PC-3 (cell line): ENCODE data around the gene GPR156. TPM values are rescaled to one million over a fixed set of nuclear protein-coding genes. Genes with fewer than 3 reads are reported as not detected.

Source experiments
- ATAC-seq: fragments of 200-7000 bp; cut with Tn5 transposase; 2 replicates; pipeline ENCODE4 v1.9.1; 2020; ENCODE audit warnings: mild to moderate bottlenecking, moderate library complexity
- BruUV-seq: library from RNA; stranded (reverse); fragments of 400-500 nt; replicated peaks from 2 replicates; lab custom pipeline; 2021; lab: Mats Ljungman, UMichigan
- CTCF ChIA-PET: fragments of 300-600 bp; sonication (Branson Sonifier 250); formaldehyde crosslinking; loops from one replicate; lab custom pipeline; 2022; ENCODE audit warnings: antibody characterized with exemption; lab: Charles Lee
- POLR2A ChIA-PET: fragments of 300-600 bp; sonication (Branson Sonifier 250); formaldehyde crosslinking; loops from one replicate; lab custom pipeline; 2022; ENCODE audit warnings: antibody characterized with exemption; ENCODE audit not compliant: unreplicated experiment; lab: Charles Lee
- DNase-seq: peaks from one replicate; pipeline ENCODE4 v3.0.0-alpha.2; 2015
- H2AFZ ChIP-seq: fragments of 300-600 bp; sonication (generic); 2 replicates; pipeline ENCODE4 v1.6.0; 2016; ENCODE audit warnings: antibody characterized with exemption, low read length
- H3F3A ChIP-seq: fragments of 300-600 bp; sonication (generic); one replicate; pipeline ENCODE4 v1.6.0; 2017; ENCODE audit warnings: antibody characterized with exemption, low read length, control low read depth, mild to moderate bottlenecking; ENCODE audit not compliant: unreplicated experiment
- H3K27ac ChIP-seq: fragments of 300-600 bp; sonication (generic); 2 replicates; pipeline ENCODE4 v1.5.1; 2016; ENCODE audit warnings: mild to moderate bottlenecking, low read length
- H3K27me3 ChIP-seq: fragments of 300-600 bp; sonication (generic); 2 replicates; pipeline ENCODE4 v1.6.1; 2016; ENCODE audit warnings: low read length, mixed read lengths
- H3K36me3 ChIP-seq: fragments of 300-600 bp; sonication (generic); 2 replicates; pipeline ENCODE4 v1.6.1; 2016; ENCODE audit warnings: low read depth, mixed run types, low read length, mixed read lengths
- H3K4me1 ChIP-seq: fragments of 300-600 bp; sonication (generic); 2 replicates; pipeline ENCODE4 v1.5.1; 2016; ENCODE audit warnings: low read length; ENCODE audit not compliant: insufficient read depth
- H3K4me2 ChIP-seq: fragments of 300-600 bp; sonication (generic); 2 replicates; pipeline ENCODE4 v1.6.0; 2016; ENCODE audit warnings: low read length
- H3K4me3 ChIP-seq: fragments of 300-600 bp; sonication (generic); 2 replicates; pipeline ENCODE4 v1.5.1; 2016; ENCODE audit warnings: mild to moderate bottlenecking, low read length, mixed read lengths
- H3K79me2 ChIP-seq: fragments of 300-600 bp; sonication (generic); 2 replicates; pipeline ENCODE4 v1.6.1; 2017; ENCODE audit warnings: low read length, mixed read lengths
- H3K9ac ChIP-seq: fragments of 300-600 bp; sonication (generic); 2 replicates; pipeline ENCODE4 v1.6.0; 2016; ENCODE audit warnings: mild to moderate bottlenecking, low read length
- H3K9me2 ChIP-seq: fragments of 300-600 bp; sonication (generic); replicated peaks from 2 replicates; pipeline ENCODE4 v1.6.1; 2016; ENCODE audit warnings: mixed run types, low read length, mixed read lengths
- H3K9me3 ChIP-seq: fragments of 300-600 bp; sonication (generic); 2 replicates; pipeline ENCODE4 v1.6.1; 2016; ENCODE audit warnings: low read length, mixed read lengths
- H4K20me1 ChIP-seq: fragments of 300-600 bp; sonication (generic); 2 replicates; pipeline ENCODE4 v1.6.1; 2016; ENCODE audit warnings: low read length, mixed read lengths
- EZH2 ChIP-seq: fragments of 300-600 bp; sonication (generic); IDR thresholded peaks from one replicate; pipeline ENCODE4 v1.6.1; 2017; ENCODE audit warnings: antibody characterized with exemption, mild to moderate bottlenecking, low read length; ENCODE audit not compliant: unreplicated experiment
- EZH2phosphoT487 ChIP-seq: fragments of 300-600 bp; sonication (generic); IDR thresholded peaks from 2 replicates; pipeline ENCODE4 v1.6.1; 2018; ENCODE audit warnings: mild to moderate bottlenecking, antibody characterized with exemption, low read length, borderline replicate concordance
- intact Hi-C: fragments of 100-400 bp; cut with micrococcal nuclease; formaldehyde crosslinking; loops from 2 replicates; pipeline ENCODE4 v1.9.0; 2023
- total RNA-seq: library from RNA; depleted of rRNA; stranded (reverse); fragments of >200 nt; gene quantifications from 2 replicates; pipeline ENCODE4 v1.2.3, GENCODE V29; 2014
- TF ChIP-seq, protein P1 (sequence below): fragments of 300-600 bp; sonication (generic); conservative IDR thresholded peaks from 2 replicates; pipeline ENCODE4 v1.5.1; 2017; ENCODE audit warnings: antibody characterized with exemption, low read depth, mild to moderate bottlenecking, low read length

GPR156 gene
- total RNA-seq, 1 experiment from 2014 or later = 5.1 TPM

DNA sequence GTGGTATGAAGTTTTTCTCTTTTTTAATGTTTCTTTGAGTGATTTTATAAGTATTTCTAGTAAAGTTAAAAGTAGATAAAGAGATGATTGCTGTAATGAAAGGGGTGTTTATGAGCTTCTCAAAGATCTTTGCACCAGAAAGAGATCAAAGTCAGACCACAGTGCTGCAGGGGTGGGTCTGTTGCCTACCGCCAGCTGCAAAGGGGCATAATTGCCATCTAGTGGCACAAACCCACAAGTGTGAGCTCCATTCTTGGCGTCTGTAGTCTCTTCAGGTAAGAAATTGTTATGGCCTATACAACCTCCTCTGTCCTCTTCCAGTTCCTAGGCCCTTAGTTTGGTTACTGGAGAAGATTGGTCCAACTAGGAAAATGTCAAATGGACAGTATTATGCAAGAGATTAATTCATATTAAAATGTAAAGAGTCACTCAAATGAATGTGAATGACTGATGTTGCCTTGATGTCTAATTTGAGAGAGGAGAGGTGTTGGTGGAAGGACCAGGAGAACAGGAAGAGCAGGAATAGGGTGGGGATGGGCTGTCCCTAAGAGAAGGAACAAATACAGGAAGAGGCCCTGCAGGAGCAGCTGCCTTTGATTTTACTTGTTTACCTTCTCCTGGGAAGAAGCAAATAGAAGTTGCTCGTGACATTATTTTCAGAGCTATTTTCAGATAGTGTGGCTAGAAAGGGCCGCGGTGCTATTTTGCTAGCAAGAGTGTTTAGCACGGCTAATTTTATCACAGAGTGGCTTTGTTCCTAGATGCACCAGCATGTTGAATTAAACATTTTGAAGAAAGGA lies 137.8 kb downstream of the GPR156 start:
- CTCF ChIA-PET = interaction anchor here (0.6 to 1.4 kb wide), 3 partner anchors 13 to 447 kb away, joined by 3 to 6 read pairs (median 6); no protein-coding TSS in a partner anchor
- peak overlapping the region; percentile 42 for H2AFZ ChIP-seq

DNA sequence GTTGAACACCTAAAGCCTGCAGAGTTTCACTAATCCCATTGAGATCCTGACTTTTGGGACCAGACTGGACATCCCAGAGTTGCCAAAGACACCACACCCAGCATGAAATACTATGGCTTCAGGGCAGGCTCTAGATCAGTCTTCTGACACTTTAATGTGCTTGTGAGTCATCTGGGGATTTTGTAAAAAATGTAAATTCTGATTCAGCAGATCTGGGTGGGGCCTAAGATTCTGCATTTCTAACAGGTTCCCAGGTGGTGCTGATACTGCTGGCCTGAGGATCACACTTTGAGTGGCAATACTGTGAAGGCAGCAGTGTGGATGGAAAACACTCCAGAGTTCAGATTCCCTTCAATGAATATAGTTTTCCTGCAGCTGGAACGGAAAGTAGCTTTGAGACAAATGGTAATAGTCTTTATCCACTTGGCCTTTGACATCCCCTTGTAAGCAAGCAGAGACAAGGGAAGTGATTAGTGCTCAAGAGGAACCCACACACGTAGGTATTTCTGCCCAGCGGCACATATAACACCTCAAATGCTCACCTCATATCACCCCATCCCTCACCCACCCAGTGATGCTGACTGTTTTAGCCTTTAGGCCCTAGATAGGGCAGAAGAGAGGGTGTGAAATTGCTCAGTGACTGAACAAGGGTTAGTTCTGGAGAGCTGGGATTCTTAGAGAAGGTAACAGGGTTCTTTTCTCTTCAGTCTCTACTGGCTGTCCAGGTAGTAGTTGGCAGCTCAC lies 139.3 kb downstream of the GPR156 start:
- CTCF ChIA-PET = no interaction called here
- Histone ChIP-seq H3F3A (no peaks in the 10 kb centered on the region), H3K4me3 (no peak overlapping the region), H3K9me3 (no peaks in the 10 kb centered on the region), H3K27ac (peak overlapping the region; percentile 59), H3K4me2 (peak overlapping the region; percentile 39), H3K9me2 (no peaks in the 10 kb centered on the region), H3K36me3 (no peaks in the 10 kb centered on the region), H3K27me3 (no peaks in the 10 kb centered on the region), H3K79me2 (no peaks in the 10 kb centered on the region), H4K20me1 (no peaks in the 10 kb centered on the region), H2AFZ (peak overlapping the region; percentile 5; the same call in 1 of the 2 replicates), H3K4me1 (peaks cover 51% of the 10 kb centered on the region), H3K9ac (peak overlapping the region; percentile 3; the same call in 1 of the 2 replicates)
- BruUV-seq = TSS peak; percentile 88
- peak; percentile 94 for DNase-seq
- intact Hi-C loops = loop anchor here (2.0 kb wide), 3 partner anchors 15 to 51 kb away; partner anchors contain the start of gene GSK3B
- TF ChIP-seq EZH2phosphoT487 = no peak
- TF ChIP-seq EZH2 = no peak
- TF ChIP-seq, protein P1, sequence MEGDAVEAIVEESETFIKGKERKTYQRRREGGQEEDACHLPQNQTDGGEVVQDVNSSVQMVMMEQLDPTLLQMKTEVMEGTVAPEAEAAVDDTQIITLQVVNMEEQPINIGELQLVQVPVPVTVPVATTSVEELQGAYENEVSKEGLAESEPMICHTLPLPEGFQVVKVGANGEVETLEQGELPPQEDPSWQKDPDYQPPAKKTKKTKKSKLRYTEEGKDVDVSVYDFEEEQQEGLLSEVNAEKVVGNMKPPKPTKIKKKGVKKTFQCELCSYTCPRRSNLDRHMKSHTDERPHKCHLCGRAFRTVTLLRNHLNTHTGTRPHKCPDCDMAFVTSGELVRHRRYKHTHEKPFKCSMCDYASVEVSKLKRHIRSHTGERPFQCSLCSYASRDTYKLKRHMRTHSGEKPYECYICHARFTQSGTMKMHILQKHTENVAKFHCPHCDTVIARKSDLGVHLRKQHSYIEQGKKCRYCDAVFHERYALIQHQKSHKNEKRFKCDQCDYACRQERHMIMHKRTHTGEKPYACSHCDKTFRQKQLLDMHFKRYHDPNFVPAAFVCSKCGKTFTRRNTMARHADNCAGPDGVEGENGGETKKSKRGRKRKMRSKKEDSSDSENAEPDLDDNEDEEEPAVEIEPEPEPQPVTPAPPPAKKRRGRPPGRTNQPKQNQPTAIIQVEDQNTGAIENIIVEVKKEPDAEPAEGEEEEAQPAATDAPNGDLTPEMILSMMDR = no peak
- POLR2A ChIA-PET = interaction anchor here (2.1 to 3.2 kb wide), 2 partner anchors 51 kb away, joined by 10 to 34 read pairs; partner anchors contain the start of gene GSK3B
- peak; percentile 76 for ATAC-seq

More for the DNA sequence above, 137.8 kb downstream of the GPR156 start:
- no peak for TF ChIP-seq EZH2phosphoT487
- TF ChIP-seq, protein P1 = peak; percentile 54; the same call in 1 of the 2 replicates
- TF ChIP-seq EZH2 = no peak
- Histone ChIP-seq H3F3A (no peaks in the 10 kb centered on the region), H3K9me3 (no peaks in the 10 kb centered on the region), H3K27ac (peak overlapping the region; percentile 52), H3K79me2 (no peaks in the 10 kb centered on the region), H4K20me1 (no peaks in the 10 kb centered on the region), H3K9me2 (no peaks in the 10 kb centered on the region), H3K4me2 (peak overlapping the region; percentile 66), H3K4me1 (peaks cover 55% of the 10 kb centered on the region), H3K27me3 (no peaks in the 10 kb centered on the region), H3K36me3 (no peaks in the 10 kb centered on the region), H3K4me3 (peak overlapping the region; percentile 22; the same call in 1 of the 2 replicates), H3K9ac (no peak overlapping the region)
- ATAC-seq (peak; percentile 58), DNase-seq (peak; percentile 85)
- BruUV-seq = no TSS peak
- intact Hi-C loops = loop anchor here (2.0 kb wide), 1 partner anchor 14 kb away; no protein-coding TSS in a partner anchor
- POLR2A ChIA-PET = interaction anchor here (0.6 to 3.2 kb wide), 5 partner anchors 13 to 618 kb away, joined by 3 to 36 read pairs (median 4); partner anchors contain the start of gene GSK3B
